Activated CD8-positive, alpha-beta T cell treated with anti-CD3 and anti-CD28 coated beads for 36 hours (primary cell): ENCODE data around the gene LRRTM1. TPM values are rescaled to one million over a fixed set of nuclear protein-coding genes. Genes with fewer than 3 reads are reported as not detected.

Experiments used
- ATAC-seq: fragments of 200-7000 bp; cut with Tn5 transposase; one replicate; pipeline ENCODE4 v1.10.0; 2021; ENCODE audit warnings: mild to moderate bottlenecking, moderate library complexity
- CTCF ChIA-PET: fragments of 350-600 bp; sonication (Branson Sonifier 250); formaldehyde crosslinking; loops from one replicate; lab custom pipeline; 2021; ENCODE audit warnings: antibody characterized with exemption; lab: Charles Lee
- POLR2A ChIA-PET: fragments of 350-600 bp; sonication (Branson Sonifier 250); formaldehyde crosslinking; loops from one replicate; lab custom pipeline; 2021; ENCODE audit warnings: antibody characterized with exemption; lab: Charles Lee
- DNase-seq: peaks from one replicate; pipeline ENCODE4 v3.0.0-alpha.2; 2020
- H3K27ac Mint-ChIP-seq: one replicate; pipeline ENCODE4 v1.8.0; 2021; ENCODE audit warnings: mild to moderate bottlenecking, mixed read lengths
- H3K27me3 Mint-ChIP-seq: one replicate; pipeline ENCODE4 v1.8.0; 2021; ENCODE audit warnings: mixed read lengths
- H3K36me3 Mint-ChIP-seq: one replicate; pipeline ENCODE4 v1.8.0; 2021; ENCODE audit warnings: low read depth, mixed read lengths
- H3K4me1 Mint-ChIP-seq: one replicate; pipeline ENCODE4 v1.8.0; 2021; ENCODE audit warnings: low read depth, mixed read lengths
- H3K4me3 Mint-ChIP-seq: one replicate; pipeline ENCODE4 v1.8.0; 2021; ENCODE audit warnings: mild to moderate bottlenecking, moderate library complexity, mixed read lengths
- H3K9me3 Mint-ChIP-seq: one replicate; pipeline ENCODE4 v1.8.0; 2021; ENCODE audit warnings: mixed read lengths
- intact Hi-C: fragments of 100-400 bp; cut with micrococcal nuclease; formaldehyde crosslinking; loops from one replicate; pipeline ENCODE4 v1.10.0; 2022
- total RNA-seq, 2 experiments: library from RNA; stranded (reverse); gene quantifications; one replicate each; pipeline ENCODE4 v1.2.3, GENCODE V29; 2021
- TF ChIP-seq, protein P1 (sequence below): fragments of 200-600 bp; IDR thresholded peaks from one replicate; pipeline ENCODE4 v1.8.0; 2022; ENCODE audit warnings: antibody characterized with exemption, mild to moderate bottlenecking

LRRTM1 gene
- total RNA-seq, 2 experiments from 2014 or later, result not detected

DNA sequence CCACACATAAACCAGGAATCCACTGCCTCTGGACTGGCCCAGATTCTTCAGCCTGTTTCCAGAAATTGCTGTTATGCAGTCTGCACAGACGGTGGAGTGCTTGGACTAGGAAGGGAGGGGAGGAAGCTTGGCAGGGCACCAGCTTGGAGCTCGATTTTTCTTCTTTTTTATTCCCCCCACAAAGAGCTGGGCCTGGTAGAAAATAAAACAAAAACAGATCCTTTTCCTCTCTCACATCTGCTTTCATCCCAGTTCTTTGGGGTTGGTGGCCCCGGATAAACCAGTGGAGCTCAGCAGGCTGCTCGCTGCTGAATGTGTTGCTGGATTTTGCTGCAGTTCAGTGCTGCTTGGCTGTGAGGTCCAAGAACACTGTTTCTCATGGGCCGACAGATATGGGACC lies 16.0 kb downstream of the LRRTM1 start:
- TF ChIP-seq, protein P1, sequence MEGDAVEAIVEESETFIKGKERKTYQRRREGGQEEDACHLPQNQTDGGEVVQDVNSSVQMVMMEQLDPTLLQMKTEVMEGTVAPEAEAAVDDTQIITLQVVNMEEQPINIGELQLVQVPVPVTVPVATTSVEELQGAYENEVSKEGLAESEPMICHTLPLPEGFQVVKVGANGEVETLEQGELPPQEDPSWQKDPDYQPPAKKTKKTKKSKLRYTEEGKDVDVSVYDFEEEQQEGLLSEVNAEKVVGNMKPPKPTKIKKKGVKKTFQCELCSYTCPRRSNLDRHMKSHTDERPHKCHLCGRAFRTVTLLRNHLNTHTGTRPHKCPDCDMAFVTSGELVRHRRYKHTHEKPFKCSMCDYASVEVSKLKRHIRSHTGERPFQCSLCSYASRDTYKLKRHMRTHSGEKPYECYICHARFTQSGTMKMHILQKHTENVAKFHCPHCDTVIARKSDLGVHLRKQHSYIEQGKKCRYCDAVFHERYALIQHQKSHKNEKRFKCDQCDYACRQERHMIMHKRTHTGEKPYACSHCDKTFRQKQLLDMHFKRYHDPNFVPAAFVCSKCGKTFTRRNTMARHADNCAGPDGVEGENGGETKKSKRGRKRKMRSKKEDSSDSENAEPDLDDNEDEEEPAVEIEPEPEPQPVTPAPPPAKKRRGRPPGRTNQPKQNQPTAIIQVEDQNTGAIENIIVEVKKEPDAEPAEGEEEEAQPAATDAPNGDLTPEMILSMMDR, result no peak
- POLR2A ChIA-PET, result no interaction called here

DNA sequence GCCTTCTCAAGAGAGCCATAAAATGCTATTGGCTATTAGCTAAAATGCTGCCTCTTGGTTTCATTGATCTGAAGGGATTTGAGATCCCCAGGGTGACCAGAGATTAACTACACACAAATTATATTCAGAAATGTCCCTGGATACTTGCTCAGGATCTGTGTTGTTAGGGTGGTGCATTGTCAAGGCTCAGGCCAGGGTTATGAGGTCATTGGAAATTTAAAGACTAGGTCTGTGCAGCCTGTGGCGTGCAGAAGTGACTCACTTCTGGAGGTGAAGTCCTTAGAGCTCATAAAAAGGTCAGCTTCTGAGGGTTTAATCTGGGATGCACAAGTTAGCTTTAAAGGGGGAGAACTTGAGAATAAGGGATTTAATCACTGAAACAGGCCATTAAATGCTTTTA lies 23.5 kb downstream of the LRRTM1 start:
- ChIA-PET CTCF (no interaction called here), POLR2A (interaction anchor here (0.6 kb wide), 1 partner anchor 97 kb away, joined by 3 read pairs; no protein-coding TSS in a partner anchor)
- H3K27ac Mint-ChIP-seq, result no peak overlapping the region
- TF ChIP-seq, protein P1, result no peak
- no peak overlapping the region for H3K4me3 Mint-ChIP-seq
- H3K4me1 Mint-ChIP-seq, result no peaks in the 10 kb centered on the region
- DNase-seq (no peak), ATAC-seq (no peak)
- peaks cover 5% of the 10 kb centered on the region for H3K9me3 Mint-ChIP-seq
- no peaks in the 10 kb centered on the region for H3K36me3 Mint-ChIP-seq
- intact Hi-C loops, result no loop called here
- no peaks in the 10 kb centered on the region for H3K27me3 Mint-ChIP-seq

More for the DNA sequence above, 16.0 kb downstream of the LRRTM1 start:
- no peaks in the 10 kb centered on the region for H3K4me1 Mint-ChIP-seq
- H3K27me3 Mint-ChIP-seq, result no peaks in the 10 kb centered on the region
- H3K27ac Mint-ChIP-seq, result no peak overlapping the region
- peaks cover 3% of the 10 kb centered on the region for H3K9me3 Mint-ChIP-seq
- CTCF ChIA-PET, result no interaction called here
- DNase-seq, result no peak
- intact Hi-C loops, result no loop called here
- H3K36me3 Mint-ChIP-seq, result no peaks in the 10 kb centered on the region
- no peak for ATAC-seq
- no peak overlapping the region for H3K4me3 Mint-ChIP-seq

GRCh38 chr2:80280598-80280997 lies 24.0 kb downstream of the LRRTM1 start:
- no peaks in the 10 kb centered on the region for H3K4me1 Mint-ChIP-seq
- POLR2A ChIA-PET, result no interaction called here
- no peak overlapping the region for H3K4me3 Mint-ChIP-seq
- CTCF ChIA-PET, result no interaction called here
- DNase-seq (no peak), ATAC-seq (no peak)
- TF ChIP-seq, protein P1, result no peak
- no peaks in the 10 kb centered on the region for H3K36me3 Mint-ChIP-seq
- intact Hi-C loops, result no loop called here
- H3K27me3 Mint-ChIP-seq, result no peaks in the 10 kb centered on the region
- H3K27ac Mint-ChIP-seq, result no peak overlapping the region
- H3K9me3 Mint-ChIP-seq, result peaks cover 3% of the 10 kb centered on the region

- ChIA-PET CTCF (no interaction called here), POLR2A (no interaction called here)
- H3K27me3 Mint-ChIP-seq, result no peaks in the 10 kb centered on the region
- no peaks in the 10 kb centered on the region for H3K36me3 Mint-ChIP-seq
- no peak for ATAC-seq
- H3K9me3 Mint-ChIP-seq, result peaks cover 3% of the 10 kb centered on the region
- DNase-seq, result no peak
- no peak overlapping the region for H3K4me3 Mint-ChIP-seq
- no peak overlapping the region for H3K27ac Mint-ChIP-seq
- H3K4me1 Mint-ChIP-seq, result no peaks in the 10 kb centered on the region
- TF ChIP-seq, protein P1, result no peak
- intact Hi-C loops, result no loop called here
Measured at GRCh38 chr2:80269806-80270205, 34.7 kb downstream of the LRRTM1 start.

GRCh38 chr2:80266231-80266630 lies 38.3 kb downstream of the LRRTM1 start:
- TF ChIP-seq, protein P1, result no peak
- POLR2A ChIA-PET, result no interaction called here
- ATAC-seq, result no peak
- Mint-ChIP-seq H3K9me3 (no peaks in the 10 kb centered on the region), H3K27ac (no peak overlapping the region), H3K4me1 (no peaks in the 10 kb centered on the region), H3K4me3 (no peak overlapping the region), H3K36me3 (no peaks in the 10 kb centered on the region), H3K27me3 (no peaks in the 10 kb centered on the region)
- CTCF ChIA-PET, result no interaction called here
- intact Hi-C loops, result no loop called here
- DNase-seq, result no peak
